GM12873 (cell line): ENCODE results near the gene ESCO1.

ENCODE experiments used
- CTCF ChIP-seq: IDR thresholded peaks from 2 replicates; pipeline ENCODE4 v1.5.1; 2012; ENCODE audit warnings: low read depth, mild to moderate bottlenecking, moderate library complexity, low read length, control low read depth; ENCODE audit not compliant: insufficient read depth; ENCODE audit errors: missing control alignments

Gene ESCO1

DNA sequence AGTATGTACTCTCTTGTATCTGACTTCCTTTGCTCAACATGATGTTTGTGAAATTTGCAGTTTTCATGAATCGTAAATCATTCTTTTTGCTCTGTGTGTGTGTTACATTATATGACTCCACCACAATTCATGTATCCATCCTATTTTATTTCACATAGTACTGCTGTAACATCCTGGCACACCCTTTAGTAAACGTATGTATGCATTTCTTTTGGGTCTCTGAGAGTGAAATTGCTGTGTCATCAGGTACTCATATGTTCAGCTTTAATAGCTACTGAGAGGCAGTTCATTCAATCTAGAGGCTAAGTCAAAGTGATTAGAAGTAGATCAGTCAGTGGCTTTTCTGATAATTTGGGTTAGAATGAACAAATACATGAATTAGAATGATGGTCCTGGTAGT lies 118.8 kb downstream of the ESCO1 start:
- TF ChIP-seq CTCF, result no peak

- TF ChIP-seq CTCF, result no peak
Measured at GRCh38 chr18:21479721-21480120, 120.8 kb downstream of the ESCO1 start.
